DND-41 (cell line): ENCODE results near the gene CX3CR1.

Experiments used
- ATAC-seq: fragments of 200-7000 bp; cut with Tn5 transposase; 3 replicates; pipeline ENCODE4 v1.9.1; 2021; ENCODE audit warnings: low read depth; ENCODE audit not compliant: insufficient read depth
- DNase-seq: peaks from one replicate; pipeline ENCODE4 v3.0.0-alpha.2; 2020
- H2AFZ ChIP-seq: 2 replicates; pipeline ENCODE4 v1.6.0; 2012; ENCODE audit warnings: low read depth, low read length
- H3K27ac ChIP-seq: 2 replicates; pipeline ENCODE4 v1.5.1; 2012; ENCODE audit warnings: low read length, inconsistent platforms
- H3K27me3 ChIP-seq: fragments of 200-600 bp; sonication (generic); 2 replicates; pipeline ENCODE4 v1.6.0; 2012; ENCODE audit warnings: low read length, mild to moderate bottlenecking, inconsistent platforms; ENCODE audit not compliant: insufficient read depth, poor library complexity
- H3K36me3 ChIP-seq: 2 replicates; pipeline ENCODE4 v1.5.1; 2012; ENCODE audit warnings: low read length, inconsistent platforms; ENCODE audit not compliant: insufficient read depth
- H3K4me1 ChIP-seq: 2 replicates; pipeline ENCODE4 v1.5.1; 2012; ENCODE audit warnings: mild to moderate bottlenecking, low read length; ENCODE audit not compliant: insufficient read depth
- H3K4me2 ChIP-seq: 2 replicates; pipeline ENCODE4 v1.6.0; 2012; ENCODE audit warnings: mild to moderate bottlenecking, moderate library complexity, low read length, inconsistent platforms; ENCODE audit not compliant: insufficient read depth
- H3K4me3 ChIP-seq, 2 experiments: fragments of 200-600 bp in 1 of 2; shearing (Covaris generic) in 1 of 2; 2 replicates each; pipeline ENCODE4 v1.5.1; 2012 to 2016; ENCODE audit warnings: inconsistent platforms in 2 of 2, low read length in 2 of 2, mild to moderate bottlenecking in 2 of 2, low read depth in 1 of 2, moderate library complexity in 1 of 2
- H3K79me2 ChIP-seq: 2 replicates; pipeline ENCODE4 v1.6.0; 2012; ENCODE audit warnings: low read length, inconsistent platforms; ENCODE audit not compliant: insufficient read depth
- H3K9ac ChIP-seq: 2 replicates; pipeline ENCODE4 v1.6.0; 2012; ENCODE audit warnings: low read depth, mild to moderate bottlenecking, inconsistent platforms, low read length, moderate library complexity
- H3K9me3 ChIP-seq: 2 replicates; pipeline ENCODE4 v1.5.1; 2012; ENCODE audit warnings: low read length, moderate library complexity, mild to moderate bottlenecking, inconsistent platforms; ENCODE audit not compliant: insufficient read depth, severe bottlenecking
- H4K20me1 ChIP-seq: 2 replicates; pipeline ENCODE4 v1.6.0; 2012; ENCODE audit warnings: low read length; ENCODE audit not compliant: insufficient read depth
- CTCF ChIP-seq: IDR thresholded peaks from 2 replicates; pipeline ENCODE4 v1.5.1; 2012; ENCODE audit warnings: borderline replicate concordance, low read length, moderate library complexity, mild to moderate bottlenecking; ENCODE audit not compliant: poor library complexity, severe bottlenecking; ENCODE audit errors: extremely low read depth
- EZH2 ChIP-seq: IDR thresholded peaks from 3 replicates; pipeline ENCODE4 v1.6.1; 2012; ENCODE audit warnings: borderline replicate concordance, low read depth, mild to moderate bottlenecking, moderate library complexity, low read length, inconsistent platforms; ENCODE audit not compliant: severe bottlenecking

Gene CX3CR1

GRCh38 chr3:39222462-39222861, 57.4 kb downstream of the CX3CR1 start:
- Histone ChIP-seq H3K79me2 (no peaks in the 10 kb centered on the region), H3K27me3 (peaks cover 11% of the 10 kb centered on the region), H3K27ac (no peak overlapping the region), H3K36me3 (no peaks in the 10 kb centered on the region), H3K4me2 (no peak overlapping the region), H4K20me1 (no peaks in the 10 kb centered on the region), H3K9me3 (no peaks in the 10 kb centered on the region), H3K9ac (no peak overlapping the region), H3K4me1 (no peaks in the 10 kb centered on the region), H3K4me3 (no peak overlapping the region), H2AFZ (no peak overlapping the region)
- TF ChIP-seq CTCF (no peak), EZH2 (no peak)
- ATAC-seq (no peak), DNase-seq (no peak)

GRCh38 chr3:39221141-39221530, 58.7 kb downstream of the CX3CR1 start:
- Histone ChIP-seq H2AFZ (no peak overlapping the region), H3K27me3 (peaks cover 11% of the 10 kb centered on the region), H4K20me1 (no peaks in the 10 kb centered on the region), H3K36me3 (no peaks in the 10 kb centered on the region), H3K27ac (no peak overlapping the region), H3K4me2 (no peak overlapping the region), H3K9me3 (no peaks in the 10 kb centered on the region), H3K4me1 (no peaks in the 10 kb centered on the region), H3K4me3 (no peak overlapping the region), H3K79me2 (no peaks in the 10 kb centered on the region), H3K9ac (no peak overlapping the region)
- DNase-seq (no peak), ATAC-seq (no peak)
- TF ChIP-seq EZH2 (no peak), CTCF (no peak)

- Histone ChIP-seq H4K20me1 (no peaks in the 10 kb centered on the region), H3K27ac (no peak overlapping the region), H3K4me2 (no peak overlapping the region), H3K36me3 (no peaks in the 10 kb centered on the region), H3K27me3 (peaks cover 11% of the 10 kb centered on the region), H2AFZ (no peak overlapping the region), H3K79me2 (no peaks in the 10 kb centered on the region), H3K4me3 (no peak overlapping the region), H3K4me1 (no peaks in the 10 kb centered on the region), H3K9me3 (no peaks in the 10 kb centered on the region), H3K9ac (no peak overlapping the region)
- ATAC-seq (no peak), DNase-seq (no peak)
- no peak for TF ChIP-seq EZH2
- TF ChIP-seq CTCF, result no peak
Observed at GRCh38 chr3:39220407-39221140, 59.3 kb downstream of the CX3CR1 start.
